Measurements from ENCODE around the gene TOP1. TPM values are rescaled to one million over a fixed set of nuclear protein-coding genes. Genes with fewer than 3 reads are reported as not detected.

The TOP1 gene
- total RNA-seq, 1 experiment from 2014 or later: 125 TPM

DNA sequence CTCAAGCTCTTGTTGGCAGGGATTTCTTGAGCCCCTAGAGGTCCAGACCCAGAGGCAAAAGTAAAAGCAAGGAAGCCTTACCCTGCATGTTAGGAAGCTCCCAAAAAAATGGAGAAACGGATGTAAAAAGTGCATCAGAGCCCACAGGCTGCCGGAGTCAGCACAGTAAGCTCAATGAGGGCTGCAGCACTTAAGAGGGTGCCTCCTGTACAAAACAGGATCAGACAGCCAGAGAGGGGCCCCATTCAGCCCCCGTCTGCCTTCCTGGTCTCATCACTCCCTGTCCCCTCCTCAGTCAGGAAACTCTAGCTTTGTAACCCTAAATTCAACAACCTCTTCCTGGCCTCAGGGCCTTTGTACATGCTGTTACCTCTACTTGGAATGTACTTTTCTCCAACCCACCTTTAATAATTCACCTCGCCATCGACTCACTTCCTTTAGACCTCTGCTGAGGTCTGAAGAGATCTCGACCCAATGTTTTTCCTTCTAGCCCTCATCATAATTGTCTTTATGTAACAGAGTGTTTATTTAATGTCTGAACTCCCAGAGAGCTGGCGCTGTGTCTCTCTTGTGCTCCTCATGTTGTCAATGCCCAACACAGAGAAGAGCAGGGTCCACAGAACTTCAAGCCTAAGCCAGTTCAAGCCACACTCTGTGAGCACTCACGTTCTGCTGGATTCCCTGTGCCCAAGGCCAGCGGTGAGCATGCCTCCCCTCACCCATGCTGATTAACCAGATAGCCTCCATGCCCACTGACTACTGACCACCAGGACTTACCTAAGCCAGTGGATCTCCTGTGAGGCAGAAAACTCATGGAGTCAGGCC lies 106.0 kb downstream of the TOP1 start:
- intact Hi-C loops (cut with micrococcal nuclease; ENCODE audit: unreplicated experiment): loop anchor here (5.0 to 10.0 kb wide), 2 partner anchors 60 to 98 kb away; no protein-coding TSS in a partner anchor
- CTCF ChIA-PET: interaction anchor here (0.6 to 2.5 kb wide), 5 partner anchors 14 to 206 kb away, joined by 3 to 19 read pairs (median 3); partner anchors contain the start of gene LPIN3
- POLR2A ChIA-PET (ENCODE audit: low non-redundant PET): no interaction called here
- Histone ChIP-seq H3K27me3 (replicated peaks; ENCODE audit: insufficient read depth, low read depth, low read length, poor library complexity) (no peaks in the 10 kb centered on the region), H3K36me3 (ENCODE audit: insufficient read depth, low read length, poor library complexity, severe bottlenecking) (no peaks in the 10 kb centered on the region), H3K4me1 (ENCODE audit: insufficient read depth, low read length, poor library complexity, severe bottlenecking) (peaks cover 26% of the 10 kb centered on the region), H3K27ac (ENCODE audit: low read depth, low read length, poor library complexity, severe bottlenecking) (no peak overlapping the region), H3K9me3 (ENCODE audit: low read depth, low read length, poor library complexity, severe bottlenecking) (no peaks in the 10 kb centered on the region), H3K4me3 (ENCODE audit: low read depth, low read length, poor library complexity, severe bottlenecking) (no peak overlapping the region)
- TF ChIP-seq EZH2 (IDR thresholded peaks at IDR 0.05; ENCODE audit: borderline replicate concordance, low read depth, low read length, poor library complexity, severe bottlenecking): no peak
- TF ChIP-seq CTCF (conservative IDR thresholded peaks at IDR 0.05; ENCODE audit: low read depth, low read length): no peak
- no peak for DNase-seq (ENCODE audit: low spot score)
- BruUV-seq (replicated peaks): no TSS peak

DNA sequence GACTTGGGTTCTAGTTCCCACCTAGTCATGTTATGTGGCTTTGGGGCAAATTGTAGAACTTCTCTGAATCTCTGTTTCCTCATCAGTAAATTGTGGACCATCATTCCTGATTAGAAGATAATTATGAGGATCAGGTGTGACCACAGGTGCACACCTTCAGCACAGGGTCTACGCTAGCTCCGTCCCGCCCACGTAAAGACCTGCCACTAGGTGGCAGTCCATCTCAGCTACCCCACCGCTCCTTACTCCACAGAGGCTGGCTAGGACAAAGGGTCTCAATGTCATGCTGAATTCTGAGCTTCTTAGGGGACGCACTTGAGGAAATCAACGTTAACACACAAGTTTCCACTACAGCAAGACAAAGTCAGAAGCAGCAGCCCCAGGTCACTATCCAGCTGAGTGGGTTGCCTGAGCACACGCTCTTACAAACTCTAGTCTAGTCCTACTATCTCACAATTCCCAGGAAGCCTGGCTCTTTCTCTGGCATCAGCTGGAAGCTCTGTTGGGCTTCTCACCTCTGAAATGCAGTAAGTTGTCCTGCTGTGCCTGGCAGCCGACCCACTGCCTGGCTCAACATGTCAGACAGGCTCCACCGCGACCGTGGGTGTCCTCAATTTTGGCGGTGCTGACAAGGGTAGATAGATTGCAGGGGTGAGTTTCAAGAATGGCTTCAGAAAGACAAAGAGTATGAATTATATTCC lies 106.7 kb downstream of the TOP1 start:
- intact Hi-C loops (cut with micrococcal nuclease; ENCODE audit: unreplicated experiment): loop anchor here (5.0 to 10.0 kb wide), 2 partner anchors 61 to 97 kb away; no protein-coding TSS in a partner anchor
- Histone ChIP-seq H3K4me1 (ENCODE audit: insufficient read depth, low read length, poor library complexity, severe bottlenecking) (peaks cover 26% of the 10 kb centered on the region), H3K36me3 (ENCODE audit: insufficient read depth, low read length, poor library complexity, severe bottlenecking) (no peaks in the 10 kb centered on the region), H3K27me3 (replicated peaks; ENCODE audit: insufficient read depth, low read depth, low read length, poor library complexity) (no peaks in the 10 kb centered on the region), H3K9me3 (ENCODE audit: low read depth, low read length, poor library complexity, severe bottlenecking) (no peaks in the 10 kb centered on the region), H3K4me3 (ENCODE audit: low read depth, low read length, poor library complexity, severe bottlenecking) (no peak overlapping the region), H3K27ac (ENCODE audit: low read depth, low read length, poor library complexity, severe bottlenecking) (no peak overlapping the region)
- POLR2A ChIA-PET (ENCODE audit: low non-redundant PET): no interaction called here
- CTCF ChIA-PET: interaction anchor here (0.6 to 2.5 kb wide), 4 partner anchors 13 to 205 kb away, joined by 3 to 19 read pairs (median 4); partner anchors contain the start of gene LPIN3
- peak; percentile 86 for TF ChIP-seq CTCF (conservative IDR thresholded peaks at IDR 0.05; ENCODE audit: low read depth, low read length)
- TF ChIP-seq EZH2 (IDR thresholded peaks at IDR 0.05; ENCODE audit: borderline replicate concordance, low read depth, low read length, poor library complexity, severe bottlenecking): no peak
- peak; percentile 62 for DNase-seq (ENCODE audit: low spot score)
- BruUV-seq (replicated peaks): no TSS peak

DNA sequence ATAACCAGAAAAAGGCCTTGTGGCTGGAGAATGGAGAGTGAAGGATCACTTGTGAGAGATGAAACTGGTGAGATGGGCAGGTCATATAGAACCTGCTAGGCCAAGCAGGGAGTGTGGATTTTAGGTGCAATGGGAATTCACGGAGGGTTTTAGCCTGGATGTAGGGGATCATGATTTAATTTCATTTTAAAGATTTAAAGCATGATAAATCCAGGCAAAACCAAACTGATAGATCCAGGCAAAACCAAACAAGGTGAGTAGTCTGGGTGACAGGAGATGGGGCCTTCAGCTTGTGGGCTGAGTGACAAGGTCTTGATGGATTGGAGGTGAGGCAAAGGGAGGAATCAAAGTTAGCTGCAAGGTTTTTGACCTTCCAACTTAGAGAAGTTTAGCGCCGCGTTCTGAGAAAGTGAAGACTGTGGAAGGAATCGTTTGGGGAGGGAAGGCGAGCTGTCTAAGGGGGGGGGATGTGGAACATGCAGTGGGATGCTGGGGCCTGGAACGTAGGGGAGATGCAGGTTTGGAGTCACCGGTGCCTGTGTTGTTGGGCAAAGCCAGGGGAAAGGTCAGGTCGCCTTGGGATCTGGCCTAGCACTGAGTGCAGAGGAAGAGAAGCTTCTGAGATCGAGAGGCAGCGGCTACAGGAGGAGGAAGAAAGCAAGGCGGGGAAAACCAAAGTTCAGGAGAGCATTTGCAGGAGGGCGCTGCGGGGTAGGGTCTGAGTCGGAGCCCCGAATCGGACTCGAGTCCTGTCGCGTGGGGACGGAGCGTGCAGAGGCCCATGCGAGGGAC lies 107.5 kb downstream of the TOP1 start:
- BruUV-seq (replicated peaks): TSS peak; percentile 57
- peak overlapping the region; percentile 92 for H3K27ac ChIP-seq (ENCODE audit: low read depth, low read length, poor library complexity, severe bottlenecking)
- H3K36me3 ChIP-seq (ENCODE audit: insufficient read depth, low read length, poor library complexity, severe bottlenecking): no peaks in the 10 kb centered on the region
- peaks cover 26% of the 10 kb centered on the region for H3K4me1 ChIP-seq (ENCODE audit: insufficient read depth, low read length, poor library complexity, severe bottlenecking)
- no peaks in the 10 kb centered on the region for H3K9me3 ChIP-seq (ENCODE audit: low read depth, low read length, poor library complexity, severe bottlenecking)
- intact Hi-C loops (cut with micrococcal nuclease; ENCODE audit: unreplicated experiment): loop anchor here (1.0 to 10.0 kb wide), 3 partner anchors 61 to 204 kb away; partner anchors contain the start of gene LPIN3
- TF ChIP-seq EZH2 (IDR thresholded peaks at IDR 0.05; ENCODE audit: borderline replicate concordance, low read depth, low read length, poor library complexity, severe bottlenecking) (no peak), CTCF (conservative IDR thresholded peaks at IDR 0.05; ENCODE audit: low read depth, low read length) (no peak)
- POLR2A ChIA-PET (ENCODE audit: low non-redundant PET): no interaction called here
- CTCF ChIA-PET: interaction anchor here (1.3 to 2.5 kb wide), 3 partner anchors 12 to 204 kb away, joined by 3 to 19 read pairs (median 4); partner anchors contain the start of gene LPIN3
- peak overlapping the region; percentile 93 for H3K4me3 ChIP-seq (ENCODE audit: low read depth, low read length, poor library complexity, severe bottlenecking)
- DNase-seq (ENCODE audit: low spot score): peak; percentile 10
- H3K27me3 ChIP-seq (replicated peaks; ENCODE audit: insufficient read depth, low read depth, low read length, poor library complexity): no peaks in the 10 kb centered on the region
